HG03521 (cell line): Measurements from ENCODE around the gene MRPS31.
"Not testable (repeated sequence)": the region's sequence is repeated elsewhere in the genome, so short reads cannot be mapped to it uniquely, and the experiment has no call there.

Experiments used
- ATAC-seq: cut with Tn5 transposase; IDR thresholded peaks from one replicate; pipeline ENCODE4 v1.9.1; 2021; ENCODE audit warnings: mild to moderate bottlenecking, moderate library complexity; ENCODE audit not compliant: unreplicated experiment

Gene MRPS31

DNA sequence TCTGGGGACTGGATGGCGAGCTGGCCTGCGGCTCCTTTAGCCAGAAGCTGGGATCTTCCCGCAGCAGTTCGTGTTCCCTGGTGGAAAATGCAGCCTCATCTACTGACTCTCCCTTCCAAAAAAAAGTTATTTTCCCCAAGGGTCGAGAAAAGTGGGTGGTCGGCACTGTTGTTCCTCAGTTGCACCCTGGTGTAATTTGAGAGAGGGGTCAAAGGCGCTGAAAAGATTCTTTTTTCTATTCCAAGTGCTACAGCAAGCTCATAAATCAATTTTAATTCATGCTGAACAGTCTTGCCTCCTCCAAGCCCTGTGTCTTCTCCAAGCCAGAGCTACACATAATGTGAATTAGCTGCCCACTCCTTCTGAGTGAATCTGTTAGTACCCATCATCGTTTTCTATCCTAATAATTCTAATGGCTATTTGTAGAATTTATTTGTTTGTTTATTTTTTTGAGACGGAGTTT lies 19.2 kb upstream of the MRPS31 start:
- ATAC-seq = no peak

DNA sequence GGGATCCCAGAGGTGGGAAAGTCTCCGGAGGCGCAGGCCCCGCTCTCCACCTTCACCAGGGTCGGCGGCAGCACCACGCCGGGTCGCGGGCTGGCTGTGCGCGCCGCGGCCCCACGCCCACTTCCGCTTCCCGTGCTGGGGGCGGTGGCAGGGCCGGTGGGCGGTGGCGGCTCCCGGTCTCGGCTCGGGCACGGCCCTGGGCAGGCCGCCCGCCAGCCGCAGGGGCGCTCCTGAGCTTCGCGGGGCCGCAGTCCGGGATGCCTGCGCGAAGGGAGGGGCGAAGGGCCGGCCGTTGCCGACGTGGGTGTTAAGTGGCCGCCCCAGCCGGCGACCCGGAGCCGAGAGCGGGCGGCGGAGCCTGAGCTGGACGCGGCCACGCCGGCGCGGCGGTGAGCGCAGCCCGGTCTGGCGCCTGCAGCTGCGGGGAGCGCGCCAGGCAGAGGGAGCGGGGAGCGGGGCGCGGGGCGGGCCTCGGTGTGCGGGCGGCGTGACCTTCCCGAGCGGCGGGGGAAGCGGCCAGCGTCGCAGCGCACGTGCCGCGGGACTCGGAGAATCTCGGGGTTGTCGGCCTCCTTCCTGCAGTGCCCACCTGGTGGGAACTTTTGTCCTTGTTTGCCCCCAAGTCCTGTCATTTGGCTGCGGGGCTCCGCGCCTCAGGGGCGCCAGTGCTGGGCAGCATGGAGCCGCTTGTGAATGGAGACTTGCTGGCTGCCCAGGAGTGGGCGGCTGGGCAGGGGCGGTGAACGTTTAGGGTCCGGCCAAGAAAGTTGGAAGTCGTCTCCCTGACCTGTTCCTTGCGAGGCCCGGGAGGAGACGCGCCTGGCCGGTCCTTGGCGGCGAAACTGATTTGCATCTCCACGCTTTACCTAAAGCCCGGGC lies 18.5 kb upstream of the MRPS31 start, which contains the start of gene SLC25A15:
SLC25A15 (plus strand) TSS at position 337 of the 879 bp plus-strand sequence. CDS start 3,616 bp downstream, outside the sequence.
- peak; percentile 86 for ATAC-seq

- not testable (repeated sequence) for ATAC-seq
Observed at GRCh38 chr13:40788540-40789274, 17.7 kb upstream of the MRPS31 start.

DNA sequence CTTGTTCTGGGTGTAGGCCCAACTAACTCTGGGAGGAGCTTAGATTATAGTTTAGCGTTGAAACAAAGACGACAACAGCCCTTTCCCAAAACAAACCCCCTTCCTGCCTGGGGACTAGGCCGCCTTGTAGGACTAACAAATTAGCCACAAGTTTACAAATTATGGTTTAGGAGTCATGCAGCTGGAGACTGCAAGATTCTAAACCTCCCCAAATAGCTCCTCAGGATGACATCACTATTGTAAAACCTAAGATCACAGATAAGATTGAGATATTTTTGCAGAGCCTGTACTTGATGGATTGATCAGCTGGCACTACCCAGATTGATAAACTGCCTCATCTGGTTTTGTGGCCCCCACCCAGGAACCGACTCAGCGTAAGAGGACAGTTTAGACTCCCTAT lies 16.1 kb upstream of the MRPS31 start:
- no peak for ATAC-seq

DNA sequence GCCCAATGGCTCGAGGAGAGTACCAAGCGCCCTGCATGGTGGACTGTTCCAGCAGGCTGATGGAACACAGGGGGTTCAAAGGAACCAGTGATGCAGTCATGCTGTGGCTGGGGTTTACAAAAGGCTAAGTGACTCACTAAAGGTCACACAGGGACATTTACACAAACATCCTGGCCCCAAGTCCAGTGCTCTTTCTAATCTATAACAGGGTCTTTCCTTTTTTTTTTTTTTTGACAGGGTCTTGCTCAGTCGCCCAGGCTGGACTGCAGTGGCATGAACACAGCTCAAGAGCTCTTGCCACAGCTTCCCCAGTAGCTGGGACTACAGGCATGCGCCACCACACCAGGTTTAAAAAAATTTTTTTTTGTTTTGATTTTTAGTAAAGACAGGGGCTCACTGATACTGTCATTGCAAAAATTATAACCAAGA lies 15.6 kb upstream of the MRPS31 start:
- ATAC-seq = no peak

- ATAC-seq = no peak
Observed at GRCh38 chr13:40784540-40784939, 13.6 kb upstream of the MRPS31 start.

GRCh38 chr13:40782971-40783370 lies 12.0 kb upstream of the MRPS31 start:
- not testable (repeated sequence) for ATAC-seq

DNA sequence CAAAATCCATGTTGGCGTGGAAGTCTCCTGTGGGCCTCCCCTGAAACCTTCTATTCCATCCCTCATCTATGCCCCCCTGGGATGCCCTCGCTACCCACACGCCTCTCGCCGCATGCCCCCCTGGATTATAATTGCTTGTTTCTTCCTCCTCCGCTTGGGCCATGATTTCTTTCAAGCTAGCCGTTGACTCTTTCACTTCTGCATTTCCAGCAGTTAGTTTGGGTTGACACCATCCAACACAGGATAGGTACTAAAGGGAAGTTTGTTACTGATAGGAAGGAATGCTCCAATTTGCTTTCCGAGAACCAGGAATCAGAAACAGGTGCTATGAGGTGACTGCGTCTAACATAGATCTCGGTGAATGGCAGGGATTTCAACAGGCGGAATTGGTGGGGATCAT lies 10.7 kb upstream of the MRPS31 start:
- ATAC-seq = no peak

DNA sequence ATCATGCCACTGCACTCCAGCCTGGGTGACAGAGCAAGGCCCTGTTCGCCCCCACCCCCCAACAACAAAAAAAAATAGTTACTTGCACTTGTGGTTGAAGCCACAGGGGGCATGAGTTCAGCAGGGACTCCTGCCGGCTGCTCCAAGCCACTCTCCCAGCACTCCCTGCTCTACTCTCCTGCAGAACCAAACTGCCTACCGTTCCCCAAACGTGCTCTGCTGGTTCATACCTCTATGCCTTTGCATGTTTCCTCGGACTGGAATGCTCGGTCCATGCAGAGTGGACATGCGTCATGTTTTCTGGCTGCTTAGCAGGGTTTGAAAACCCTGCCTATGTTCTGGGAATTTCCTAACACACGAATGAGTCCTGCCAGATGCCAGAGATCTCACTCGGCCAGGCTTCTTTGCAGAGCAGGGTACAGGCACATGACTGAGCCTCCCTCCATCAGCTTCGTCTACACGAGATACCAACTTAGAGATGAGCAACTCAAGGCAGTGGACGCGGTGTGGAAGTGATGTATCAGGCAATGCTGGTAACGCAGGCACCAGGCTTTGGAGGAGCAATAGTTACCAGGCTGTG lies 9.9 kb upstream of the MRPS31 start:
- no peak for ATAC-seq

DNA sequence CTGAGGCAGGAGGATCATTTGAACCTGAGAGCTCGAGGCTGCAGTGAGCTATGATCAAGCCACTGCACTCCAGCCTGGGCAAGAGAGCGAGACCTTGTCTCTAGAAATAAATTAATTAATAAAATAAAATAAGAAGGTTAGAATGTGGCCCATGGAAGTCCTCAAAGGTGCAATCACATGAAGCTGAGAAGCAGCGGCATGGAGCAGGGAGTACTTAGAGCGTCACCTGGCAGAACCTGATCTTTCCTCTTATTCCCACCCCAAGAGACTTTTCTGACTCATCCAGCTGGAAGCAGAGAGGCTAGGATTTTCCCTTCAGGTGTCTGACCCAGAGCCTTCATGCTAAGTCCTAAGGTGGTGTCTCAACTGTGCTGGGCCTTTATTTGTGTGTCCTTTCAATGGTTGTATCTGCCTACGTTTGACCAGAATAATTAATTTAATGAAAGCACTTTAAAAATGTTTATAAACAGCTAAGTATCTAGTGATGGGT lies 8.9 kb upstream of the MRPS31 start:
- no peak for ATAC-seq

DNA sequence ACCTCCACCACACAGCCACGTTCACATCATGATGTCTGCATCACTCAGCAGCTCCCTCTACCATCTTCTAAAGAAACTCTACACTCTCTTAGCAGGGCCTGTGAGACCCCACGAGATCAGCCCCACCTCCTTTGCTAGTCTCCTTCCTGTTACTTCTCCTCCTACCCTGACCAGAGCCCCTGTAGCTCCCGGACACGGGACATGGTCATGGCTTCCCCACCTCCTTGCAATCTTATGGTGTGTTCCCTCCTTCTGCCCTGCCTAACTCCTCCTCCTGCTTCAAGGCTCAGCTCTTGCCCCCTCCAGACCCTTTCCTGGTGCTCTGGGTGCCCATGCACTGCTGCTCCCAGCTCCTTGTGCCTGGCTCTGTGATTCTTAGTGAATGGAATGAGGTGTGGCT lies 8.1 kb upstream of the MRPS31 start:
- ATAC-seq = no peak

DNA sequence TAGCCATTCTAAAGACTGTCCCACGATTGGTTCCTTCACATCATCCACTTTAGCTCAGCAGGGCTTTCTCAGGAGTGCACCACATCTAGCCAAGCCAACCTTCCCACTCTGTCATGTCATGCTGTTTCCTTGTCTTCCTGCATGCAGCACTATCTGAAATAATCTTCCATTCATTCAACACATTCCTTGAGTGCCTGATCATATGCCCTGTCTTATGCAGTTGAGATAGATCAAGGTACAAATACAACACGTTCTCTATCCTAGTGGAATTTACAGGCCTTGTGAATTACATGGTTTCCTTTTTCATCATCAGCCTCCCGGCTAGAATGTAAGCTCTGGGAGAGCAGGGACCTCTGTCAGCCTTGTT lies 6.8 kb upstream of the MRPS31 start:
- no peak for ATAC-seq

GRCh38 chr13:40777166-40777808 lies 6.3 kb upstream of the MRPS31 start:
- ATAC-seq = peak; percentile 85

- peak; percentile 21 for ATAC-seq
Observed at GRCh38 chr13:40776681-40777165, 5.7 kb upstream of the MRPS31 start.

DNA sequence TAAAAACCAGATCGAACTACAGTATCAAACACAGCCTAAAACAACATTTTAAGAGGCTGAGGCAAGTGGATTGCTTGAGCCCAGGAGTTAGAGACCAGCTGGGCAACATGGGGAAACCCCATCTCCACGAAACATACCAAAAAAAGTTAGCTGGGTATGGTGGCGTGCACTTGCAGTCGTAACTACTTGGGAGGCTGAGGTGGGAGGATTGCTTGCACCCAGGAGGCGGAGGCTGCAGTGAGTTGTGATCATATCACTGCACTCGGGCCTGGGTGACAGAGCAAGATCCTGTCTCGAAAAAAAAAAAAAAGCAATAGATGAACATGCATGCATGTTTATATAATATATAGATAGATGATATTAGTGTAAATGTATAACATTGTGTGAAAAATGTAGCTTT lies 5.2 kb upstream of the MRPS31 start:
- no peak for ATAC-seq

- no peak for ATAC-seq
Observed at GRCh38 chr13:40774672-40775071, 3.7 kb upstream of the MRPS31 start.

DNA sequence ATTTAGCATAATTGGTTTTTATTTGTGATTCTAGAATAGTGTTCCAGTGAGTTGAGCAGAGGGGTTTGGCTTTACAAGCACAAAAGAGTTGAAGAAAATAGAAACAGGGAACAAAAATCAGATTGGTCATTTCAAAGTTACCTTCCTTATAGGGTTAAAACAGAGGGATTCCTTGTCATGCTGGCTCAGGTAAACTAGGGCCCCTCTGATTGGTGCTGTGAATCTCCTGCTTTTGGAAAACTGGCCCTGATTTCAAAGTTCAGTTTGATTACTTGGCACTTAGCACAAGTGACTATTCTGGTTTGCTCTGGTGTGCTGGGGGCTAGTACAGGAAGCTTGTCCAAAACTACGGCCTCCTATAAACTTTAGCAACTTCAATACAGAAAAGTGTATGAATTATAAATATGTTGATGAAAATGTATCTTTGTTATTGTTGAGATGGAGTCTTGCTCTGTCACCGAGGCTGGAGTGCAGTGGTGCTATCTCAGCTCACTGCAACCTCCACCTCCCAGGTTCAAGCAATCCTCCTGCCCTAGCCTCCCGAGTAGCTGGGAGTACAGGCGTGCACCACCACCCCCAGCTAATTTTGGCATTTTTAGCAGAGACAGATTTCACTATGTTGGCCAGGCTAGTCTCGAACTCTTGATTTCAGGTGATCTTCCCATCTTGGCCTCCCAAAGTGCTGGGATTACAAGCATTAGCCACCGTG lies 1.9 kb upstream of the MRPS31 start:
- ATAC-seq = no peak

GRCh38 chr13:40770609-40770933 lies 419 bp downstream of the MRPS31 start:
- ATAC-seq = no peak

DNA sequence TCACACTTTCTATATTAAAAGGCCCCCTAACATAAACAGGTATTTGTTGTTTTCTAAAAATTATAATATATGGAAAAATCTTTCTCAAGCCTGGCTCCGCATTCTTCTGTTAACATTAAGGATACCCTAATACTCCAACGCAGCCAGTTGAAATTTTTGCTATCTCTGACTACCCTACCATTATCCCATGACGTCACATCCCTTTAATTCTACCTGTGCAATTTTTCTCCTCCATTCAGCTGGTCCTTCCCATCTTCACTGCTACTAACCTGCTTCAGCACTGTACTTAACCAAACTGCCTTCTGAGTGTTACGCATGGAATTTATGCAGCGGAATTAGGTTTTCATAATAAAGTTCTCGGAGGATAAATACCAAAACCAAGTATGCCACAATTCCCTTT lies 1.0 kb downstream of the MRPS31 start:
- no peak for ATAC-seq

DNA sequence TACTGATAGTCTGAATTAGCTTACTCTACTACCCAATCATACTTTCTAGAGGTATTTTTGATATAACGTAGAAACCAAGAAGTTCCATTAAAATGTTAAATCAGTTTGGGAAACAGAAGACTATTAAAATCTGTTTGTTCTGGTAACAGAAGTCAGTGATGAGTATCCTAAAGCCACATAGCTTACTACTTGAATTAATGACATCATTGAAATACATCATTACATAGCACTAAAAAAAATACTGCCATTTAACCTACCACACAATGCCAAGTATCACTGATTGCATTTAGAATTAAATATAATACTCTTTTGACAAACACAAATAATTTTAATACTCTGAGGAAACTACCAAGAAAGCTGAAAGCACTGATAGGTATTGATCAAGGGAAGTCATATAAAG lies 5.4 kb downstream of the MRPS31 start:
- ATAC-seq = no peak
